ENCODE results near the gene HRAS.

DNA sequence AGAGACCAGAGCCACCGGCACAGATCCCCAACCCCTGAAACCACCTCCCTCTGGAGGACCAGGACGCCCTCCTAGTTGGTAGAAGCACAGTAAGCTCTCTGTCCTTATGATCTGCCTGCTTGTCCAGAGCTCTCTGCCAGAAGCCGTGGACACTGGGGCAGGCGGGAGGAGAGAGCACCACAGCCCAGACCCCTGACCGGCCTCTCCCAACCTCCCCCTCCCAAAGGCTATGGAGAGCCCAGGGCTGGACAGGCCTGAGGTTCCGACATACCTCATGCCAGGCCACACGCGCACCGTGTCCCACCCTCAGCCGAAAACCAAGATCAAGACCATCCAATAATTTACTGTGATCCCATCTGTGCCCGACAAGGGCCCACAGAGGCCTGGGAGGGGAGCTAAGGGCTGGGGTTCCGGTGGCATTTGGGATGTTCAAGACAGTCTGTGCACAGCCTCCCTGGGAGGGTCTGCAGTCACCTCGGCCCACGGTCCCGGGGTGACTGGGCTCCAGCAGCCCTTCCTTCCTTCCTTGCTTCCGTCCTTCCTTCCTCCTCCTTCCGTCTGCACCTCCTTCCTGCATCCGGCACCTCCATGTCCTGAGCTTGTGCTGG, 3.4 kb downstream of the HRAS start:
- TF ChIP-seq, protein P1, sequence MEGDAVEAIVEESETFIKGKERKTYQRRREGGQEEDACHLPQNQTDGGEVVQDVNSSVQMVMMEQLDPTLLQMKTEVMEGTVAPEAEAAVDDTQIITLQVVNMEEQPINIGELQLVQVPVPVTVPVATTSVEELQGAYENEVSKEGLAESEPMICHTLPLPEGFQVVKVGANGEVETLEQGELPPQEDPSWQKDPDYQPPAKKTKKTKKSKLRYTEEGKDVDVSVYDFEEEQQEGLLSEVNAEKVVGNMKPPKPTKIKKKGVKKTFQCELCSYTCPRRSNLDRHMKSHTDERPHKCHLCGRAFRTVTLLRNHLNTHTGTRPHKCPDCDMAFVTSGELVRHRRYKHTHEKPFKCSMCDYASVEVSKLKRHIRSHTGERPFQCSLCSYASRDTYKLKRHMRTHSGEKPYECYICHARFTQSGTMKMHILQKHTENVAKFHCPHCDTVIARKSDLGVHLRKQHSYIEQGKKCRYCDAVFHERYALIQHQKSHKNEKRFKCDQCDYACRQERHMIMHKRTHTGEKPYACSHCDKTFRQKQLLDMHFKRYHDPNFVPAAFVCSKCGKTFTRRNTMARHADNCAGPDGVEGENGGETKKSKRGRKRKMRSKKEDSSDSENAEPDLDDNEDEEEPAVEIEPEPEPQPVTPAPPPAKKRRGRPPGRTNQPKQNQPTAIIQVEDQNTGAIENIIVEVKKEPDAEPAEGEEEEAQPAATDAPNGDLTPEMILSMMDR (conservative IDR thresholded peaks at IDR 0.05; ENCODE audit: low read depth, low read length): no peak
- no peak for TF ChIP-seq EZH2 (IDR thresholded peaks at IDR 0.05; ENCODE audit: borderline replicate concordance, low read depth, low read length, poor library complexity, severe bottlenecking)

Data from A673 (cell line).